ENCODE data around the gene PYCARD.

GRCh38 chr16:31246296-31246695, 43.7 kb upstream of the PYCARD start:
- no peak for TF ChIP-seq CTCF (conservative IDR thresholded peaks at IDR 0.05)
- no peak for TF ChIP-seq ZFX (IDR thresholded peaks at IDR 0.05)
